OCI-LY7 (cell line): ENCODE results near the gene LZTS2.

ENCODE experiments used
- EZH2phosphoT487 ChIP-seq: fragments of 200-600 bp; sonication (generic); IDR thresholded peaks from 2 replicates; pipeline ENCODE4 v1.6.1; 2018; ENCODE audit warnings: low read depth, borderline replicate concordance, mild to moderate bottlenecking, mixed run types, antibody characterized with exemption, low read length, moderate library complexity, mixed read lengths
- TF ChIP-seq, protein P1 (sequence below): fragments of 200-600 bp; sonication (generic); conservative IDR thresholded peaks from 2 replicates; pipeline ENCODE4 v1.5.1; 2014; ENCODE audit warnings: mild to moderate bottlenecking, antibody characterized with exemption, low read length, moderate library complexity, mixed read lengths

DNA sequence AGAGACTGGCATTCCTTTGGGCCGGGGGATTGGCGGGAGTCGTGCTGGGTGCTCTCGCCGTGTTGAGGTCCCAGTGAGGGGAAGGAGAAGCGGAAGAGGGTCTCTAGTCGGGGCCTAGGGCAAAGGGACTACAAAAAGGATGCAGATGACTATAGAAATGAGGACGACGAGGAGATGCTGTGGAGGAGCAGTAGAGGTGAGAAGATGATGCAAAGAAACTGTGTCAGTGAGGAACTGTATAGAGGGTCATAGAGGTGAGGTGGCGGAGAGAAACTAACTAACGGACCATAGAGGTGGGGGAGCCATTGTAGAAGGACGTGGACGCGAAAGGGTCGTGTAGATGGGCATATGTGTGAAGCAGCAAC, 11.9 kb upstream of the LZTS2 start:
- TF ChIP-seq, protein P1, sequence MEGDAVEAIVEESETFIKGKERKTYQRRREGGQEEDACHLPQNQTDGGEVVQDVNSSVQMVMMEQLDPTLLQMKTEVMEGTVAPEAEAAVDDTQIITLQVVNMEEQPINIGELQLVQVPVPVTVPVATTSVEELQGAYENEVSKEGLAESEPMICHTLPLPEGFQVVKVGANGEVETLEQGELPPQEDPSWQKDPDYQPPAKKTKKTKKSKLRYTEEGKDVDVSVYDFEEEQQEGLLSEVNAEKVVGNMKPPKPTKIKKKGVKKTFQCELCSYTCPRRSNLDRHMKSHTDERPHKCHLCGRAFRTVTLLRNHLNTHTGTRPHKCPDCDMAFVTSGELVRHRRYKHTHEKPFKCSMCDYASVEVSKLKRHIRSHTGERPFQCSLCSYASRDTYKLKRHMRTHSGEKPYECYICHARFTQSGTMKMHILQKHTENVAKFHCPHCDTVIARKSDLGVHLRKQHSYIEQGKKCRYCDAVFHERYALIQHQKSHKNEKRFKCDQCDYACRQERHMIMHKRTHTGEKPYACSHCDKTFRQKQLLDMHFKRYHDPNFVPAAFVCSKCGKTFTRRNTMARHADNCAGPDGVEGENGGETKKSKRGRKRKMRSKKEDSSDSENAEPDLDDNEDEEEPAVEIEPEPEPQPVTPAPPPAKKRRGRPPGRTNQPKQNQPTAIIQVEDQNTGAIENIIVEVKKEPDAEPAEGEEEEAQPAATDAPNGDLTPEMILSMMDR: no peak
- no peak for TF ChIP-seq EZH2phosphoT487
